Osteocyte (in vitro differentiated cells): Measurements from ENCODE around the gene TMEM117. TPM values are rescaled to one million over a fixed set of nuclear protein-coding genes. Genes with fewer than 3 reads are reported as not detected.

Source experiments
- DNase-seq: peaks from one replicate; pipeline ENCODE4 v3.0.0; 2021; ENCODE audit warnings: mixed read lengths; ENCODE audit not compliant: unreplicated experiment; ENCODE audit errors: extremely low spot score
- H3K27ac Mint-ChIP-seq: one replicate; pipeline ENCODE4 v1.8.0; 2021; ENCODE audit warnings: mild to moderate bottlenecking, mixed read lengths; ENCODE audit not compliant: unreplicated experiment
- H3K27me3 Mint-ChIP-seq: one replicate; pipeline ENCODE4 v1.8.0; 2021; ENCODE audit warnings: mixed read lengths; ENCODE audit not compliant: unreplicated experiment
- H3K36me3 Mint-ChIP-seq: one replicate; pipeline ENCODE4 v1.8.0; 2021; ENCODE audit warnings: mixed read lengths; ENCODE audit not compliant: unreplicated experiment
- H3K4me1 Mint-ChIP-seq: one replicate; pipeline ENCODE4 v1.8.0; 2021; ENCODE audit warnings: mixed read lengths; ENCODE audit not compliant: unreplicated experiment
- H3K4me3 Mint-ChIP-seq: one replicate; pipeline ENCODE4 v1.8.0; 2021; ENCODE audit warnings: mild to moderate bottlenecking, moderate library complexity, mixed read lengths; ENCODE audit not compliant: unreplicated experiment
- H3K9me3 Mint-ChIP-seq: one replicate; pipeline ENCODE4 v1.8.0; 2021; ENCODE audit warnings: mixed read lengths; ENCODE audit not compliant: unreplicated experiment
- CTCF ChIP-seq: fragments of 200-600 bp; sonication (generic); IDR thresholded peaks from 2 replicates; pipeline ENCODE4 v1.5.0; 2021; ENCODE audit warnings: antibody characterized with exemption, mild to moderate bottlenecking, moderate library complexity
- total RNA-seq: library from RNA; stranded (reverse); gene quantifications from 2 replicates; pipeline ENCODE4 v1.2.1, GENCODE V29; 2021

TMEM117 gene
- total RNA-seq, 1 donor from 2014 or later: 14.2 TPM

GRCh38 chr12:44260581-44260980, 424.7 kb downstream of the TMEM117 start:
- Mint-ChIP-seq H3K4me1 (no peaks in the 10 kb centered on the region), H3K4me3 (no peak overlapping the region), H3K27me3 (no peaks in the 10 kb centered on the region), H3K36me3 (no peaks in the 10 kb centered on the region), H3K9me3 (no peaks in the 10 kb centered on the region), H3K27ac (no peak overlapping the region)
- no peak for TF ChIP-seq CTCF
- no peak for DNase-seq

- no peaks in the 10 kb centered on the region for H3K27me3 Mint-ChIP-seq
- DNase-seq: no peak
- no peak overlapping the region for H3K27ac Mint-ChIP-seq
- no peak overlapping the region for H3K4me3 Mint-ChIP-seq
- TF ChIP-seq CTCF: no peak
- no peaks in the 10 kb centered on the region for H3K4me1 Mint-ChIP-seq
- no peaks in the 10 kb centered on the region for H3K36me3 Mint-ChIP-seq
- H3K9me3 Mint-ChIP-seq: peaks cover 15% of the 10 kb centered on the region
Measured at GRCh38 chr12:44285321-44285960, 449.6 kb downstream of the TMEM117 start.

GRCh38 chr12:44286336-44286735, 450.5 kb downstream of the TMEM117 start:
- Mint-ChIP-seq H3K4me1 (no peaks in the 10 kb centered on the region), H3K27me3 (no peaks in the 10 kb centered on the region), H3K9me3 (peaks cover 16% of the 10 kb centered on the region), H3K36me3 (no peaks in the 10 kb centered on the region), H3K4me3 (no peak overlapping the region), H3K27ac (no peak overlapping the region)
- TF ChIP-seq CTCF: no peak
- no peak for DNase-seq

GRCh38 chr12:44286821-44287505, 451.1 kb downstream of the TMEM117 start:
- Mint-ChIP-seq H3K36me3 (no peaks in the 10 kb centered on the region), H3K27me3 (no peaks in the 10 kb centered on the region), H3K4me1 (no peaks in the 10 kb centered on the region), H3K4me3 (no peak overlapping the region), H3K9me3 (peaks cover 16% of the 10 kb centered on the region), H3K27ac (no peak overlapping the region)
- no peak for DNase-seq
- no peak for TF ChIP-seq CTCF

GRCh38 chr12:44287545-44287944, 451.7 kb downstream of the TMEM117 start:
- H3K36me3 Mint-ChIP-seq: no peaks in the 10 kb centered on the region
- H3K27me3 Mint-ChIP-seq: no peaks in the 10 kb centered on the region
- H3K9me3 Mint-ChIP-seq: peaks cover 12% of the 10 kb centered on the region
- DNase-seq: no peak
- no peak for TF ChIP-seq CTCF
- H3K27ac Mint-ChIP-seq: no peak overlapping the region
- H3K4me1 Mint-ChIP-seq: no peaks in the 10 kb centered on the region
- no peak overlapping the region for H3K4me3 Mint-ChIP-seq
